Thoracic aorta (tissue), 2 donors: Measurements from ENCODE around the gene LCN10. TPM values are rescaled to one million over a fixed set of nuclear protein-coding genes. Genes with fewer than 3 reads are reported as not detected.

ENCODE experiments used
- ATAC-seq: fragments of 150-250 bp; one replicate; pipeline ENCODE4 v1.8.0; 2017; ENCODE audit warnings: low read depth; ENCODE audit not compliant: insufficient number of reproducible peaks, low FRiP score
- DNase-seq: peaks from one replicate; pipeline ENCODE4 v3.0.0-alpha.2; 2020; ENCODE audit warnings: low spot score
- H3K27ac ChIP-seq, 2 donors: fragments of 200-600 bp; sonication (generic); 1 replicate in 1 of 2; 2 replicates in 1 of 2; pipeline ENCODE4 v1.5.1; 2016; ENCODE audit warnings: mild to moderate bottlenecking in 2 of 2, moderate library complexity in 2 of 2
- H3K27me3 ChIP-seq: fragments of 200-600 bp; sonication (generic); replicated peaks from 2 replicates; pipeline ENCODE4 v1.6.0; 2016; ENCODE audit warnings: mild to moderate bottlenecking; ENCODE audit not compliant: insufficient read depth
- H3K36me3 ChIP-seq: fragments of 200-600 bp; sonication (generic); one replicate; pipeline ENCODE4 v1.5.1; 2016
- H3K4me1 ChIP-seq, 2 donors: fragments of 200-600 bp; sonication (generic); 1 replicate in 1 of 2; 2 replicates in 1 of 2; pipeline versions ENCODE4 v1.5.1 to v1.6.0; 2016; ENCODE audit warnings: low read depth in 2 of 2, mild to moderate bottlenecking in 1 of 2; ENCODE audit not compliant: control insufficient read depth in 1 of 2
- H3K4me3 ChIP-seq: fragments of 200-600 bp; sonication (generic); 2 replicates; pipeline ENCODE4 v1.5.1; 2016; ENCODE audit warnings: mild to moderate bottlenecking
- H3K9me3 ChIP-seq: fragments of 200-600 bp; sonication (generic); 2 replicates; pipeline ENCODE4 v1.5.1; 2016
- total RNA-seq, 2 donors: library from RNA; depleted of rRNA; stranded (reverse); fragments of >200 nt; gene quantifications; one replicate each; pipeline versions ENCODE4 v1.1.0 to v1.2.3, GENCODE V29; 2016
- TF ChIP-seq, protein P1 (sequence below): fragments of 200-600 bp; sonication (generic); IDR thresholded peaks from one replicate; pipeline ENCODE4 v1.5.1; 2019; ENCODE audit warnings: antibody characterized with exemption

LCN10 gene
- total RNA-seq, 2 donors from 2014 or later: 3.1 to 9.4 TPM

DNA sequence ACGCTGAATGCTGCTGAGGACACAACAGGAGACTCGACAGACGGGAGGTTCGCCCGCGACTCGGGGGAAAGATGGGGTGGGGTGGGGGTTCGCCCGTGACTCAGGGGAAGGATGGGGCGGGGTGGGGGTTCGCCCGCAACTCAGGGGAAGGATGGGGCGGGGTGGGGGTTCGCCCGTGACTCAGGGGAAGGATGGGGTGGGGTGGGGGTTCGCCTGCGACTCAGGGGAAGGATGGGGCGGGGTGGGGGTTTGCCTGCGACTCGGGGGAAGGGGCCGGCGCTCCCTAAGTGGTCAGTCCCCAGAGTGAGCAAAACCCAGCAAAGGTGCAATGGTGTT is 3.4 kb upstream of the LCN10 start:
- no peak overlapping the region for H3K27ac ChIP-seq
- TF ChIP-seq, protein P1, sequence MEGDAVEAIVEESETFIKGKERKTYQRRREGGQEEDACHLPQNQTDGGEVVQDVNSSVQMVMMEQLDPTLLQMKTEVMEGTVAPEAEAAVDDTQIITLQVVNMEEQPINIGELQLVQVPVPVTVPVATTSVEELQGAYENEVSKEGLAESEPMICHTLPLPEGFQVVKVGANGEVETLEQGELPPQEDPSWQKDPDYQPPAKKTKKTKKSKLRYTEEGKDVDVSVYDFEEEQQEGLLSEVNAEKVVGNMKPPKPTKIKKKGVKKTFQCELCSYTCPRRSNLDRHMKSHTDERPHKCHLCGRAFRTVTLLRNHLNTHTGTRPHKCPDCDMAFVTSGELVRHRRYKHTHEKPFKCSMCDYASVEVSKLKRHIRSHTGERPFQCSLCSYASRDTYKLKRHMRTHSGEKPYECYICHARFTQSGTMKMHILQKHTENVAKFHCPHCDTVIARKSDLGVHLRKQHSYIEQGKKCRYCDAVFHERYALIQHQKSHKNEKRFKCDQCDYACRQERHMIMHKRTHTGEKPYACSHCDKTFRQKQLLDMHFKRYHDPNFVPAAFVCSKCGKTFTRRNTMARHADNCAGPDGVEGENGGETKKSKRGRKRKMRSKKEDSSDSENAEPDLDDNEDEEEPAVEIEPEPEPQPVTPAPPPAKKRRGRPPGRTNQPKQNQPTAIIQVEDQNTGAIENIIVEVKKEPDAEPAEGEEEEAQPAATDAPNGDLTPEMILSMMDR: no peak
- peaks cover 0 to 10% of the 10 kb centered on the region in 2 donors for H3K4me1 ChIP-seq
- ATAC-seq (no peak), DNase-seq (no peak)
- H3K9me3 ChIP-seq: no peaks in the 10 kb centered on the region
- H3K36me3 ChIP-seq: no peaks in the 10 kb centered on the region
- H3K4me3 ChIP-seq: no peak overlapping the region
- H3K27me3 ChIP-seq: no peaks in the 10 kb centered on the region

DNA sequence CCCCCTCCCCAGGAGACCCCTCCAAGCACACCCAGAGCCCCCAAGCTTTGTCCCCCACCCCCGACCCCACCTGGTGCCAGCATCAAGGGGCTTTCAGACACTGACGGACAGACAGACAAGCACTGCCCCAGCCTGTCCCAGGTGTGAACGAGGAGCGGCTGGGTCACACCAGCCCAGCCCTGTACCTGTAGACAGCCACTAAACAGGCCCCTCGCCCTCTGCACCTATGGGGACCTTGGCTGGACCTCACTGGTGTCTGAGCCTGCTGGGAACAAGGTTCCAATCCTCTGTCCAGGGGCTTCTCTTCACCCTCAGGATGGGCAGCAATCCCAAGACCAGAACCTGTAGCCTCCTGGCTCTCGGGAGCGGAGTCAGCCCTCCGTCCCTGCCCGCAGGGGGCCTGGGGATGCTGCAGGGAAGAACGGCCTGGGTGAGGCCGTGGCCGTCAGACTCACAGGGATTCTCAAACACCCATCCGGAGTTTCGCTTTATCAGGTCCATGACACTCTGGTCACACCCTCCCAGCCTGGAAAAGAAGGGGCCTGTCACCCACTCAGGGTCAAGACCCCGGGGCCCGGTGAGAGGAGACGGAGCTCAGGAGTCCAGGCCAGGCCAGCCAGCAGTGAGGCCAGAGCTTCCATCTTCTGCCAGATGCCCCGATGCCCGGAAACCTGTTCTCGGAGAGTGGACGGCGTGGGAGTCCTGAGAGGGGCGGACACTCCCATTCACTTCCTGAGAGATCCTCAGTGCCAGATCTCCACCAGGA is 2.8 kb upstream of the LCN10 start:
- H3K27me3 ChIP-seq: peaks cover under 1% of the 10 kb centered on the region
- H3K4me1 ChIP-seq: peaks cover 0 to 10% of the 10 kb centered on the region in 2 donors
- H3K27ac ChIP-seq: no peak overlapping the region
- TF ChIP-seq, protein P1: no peak
- no peaks in the 10 kb centered on the region for H3K36me3 ChIP-seq
- no peaks in the 10 kb centered on the region for H3K9me3 ChIP-seq
- no peak for DNase-seq
- ATAC-seq: no peak
- no peak overlapping the region for H3K4me3 ChIP-seq

DNA sequence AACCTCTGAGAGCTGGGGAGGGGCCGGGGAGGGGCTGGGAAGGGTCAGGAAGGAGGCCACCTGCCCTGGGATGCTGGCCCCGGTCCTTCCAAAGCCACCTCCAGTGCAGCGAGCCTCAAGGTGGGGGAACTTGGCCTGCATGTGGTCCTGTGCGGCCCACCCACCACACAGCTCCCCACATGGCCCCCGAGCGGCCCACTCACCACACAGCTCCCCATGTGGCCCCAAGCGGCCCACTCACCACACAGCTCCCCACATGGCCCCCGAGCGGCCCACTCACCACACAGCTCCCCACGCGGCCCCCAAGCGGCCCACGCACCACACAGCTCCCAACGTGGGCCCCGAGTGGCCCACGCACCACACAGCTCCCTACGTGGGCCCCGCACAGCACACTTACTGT is 2.0 kb upstream of the LCN10 start:
- Histone ChIP-seq H3K27me3 (peaks cover 3% of the 10 kb centered on the region), H3K36me3 (no peaks in the 10 kb centered on the region), H3K9me3 (no peaks in the 10 kb centered on the region), H3K4me3 (no peak overlapping the region), H3K4me1 (peaks cover 0 to 10% of the 10 kb centered on the region in 2 donors), H3K27ac (no peak overlapping the region)
- TF ChIP-seq, protein P1: no peak
- no peak for DNase-seq
- ATAC-seq: no peak

DNA sequence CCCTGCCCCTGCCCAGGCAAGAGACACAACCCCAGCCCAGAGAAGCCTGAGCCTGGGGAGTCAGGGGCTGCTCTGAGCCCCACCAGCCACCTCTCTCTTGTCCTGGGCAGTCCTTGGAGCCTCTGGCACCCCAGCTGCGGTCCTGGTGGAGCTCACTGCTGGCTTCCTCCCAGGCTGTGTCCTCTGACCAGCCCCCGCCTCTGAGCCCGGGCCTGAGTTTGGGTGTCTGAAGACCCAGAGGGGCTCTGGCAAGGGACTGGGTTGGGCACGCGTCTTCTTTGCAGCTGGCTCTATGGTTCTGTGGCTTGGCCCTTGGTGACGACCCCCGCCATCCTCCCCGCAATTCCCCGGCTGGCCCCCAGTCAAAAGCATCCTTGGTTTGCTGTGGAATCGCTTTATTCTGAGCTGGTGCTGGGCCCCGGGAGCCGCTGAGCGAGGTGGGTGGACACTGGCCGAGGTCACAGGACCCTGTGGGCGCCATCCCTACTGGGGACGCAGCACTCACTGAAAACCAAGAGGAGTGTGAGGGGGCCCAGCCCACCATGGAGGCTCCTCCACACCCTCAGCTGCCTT is 985 bp upstream of the LCN10 start:
- Histone ChIP-seq H3K36me3 (no peaks in the 10 kb centered on the region), H3K27ac (no peak overlapping the region), H3K4me3 (no peak overlapping the region), H3K27me3 (peaks cover 3% of the 10 kb centered on the region), H3K4me1 (peaks cover 0 to 10% of the 10 kb centered on the region in 2 donors), H3K9me3 (no peaks in the 10 kb centered on the region)
- TF ChIP-seq, protein P1: no peak
- DNase-seq (no peak), ATAC-seq (no peak)

DNA sequence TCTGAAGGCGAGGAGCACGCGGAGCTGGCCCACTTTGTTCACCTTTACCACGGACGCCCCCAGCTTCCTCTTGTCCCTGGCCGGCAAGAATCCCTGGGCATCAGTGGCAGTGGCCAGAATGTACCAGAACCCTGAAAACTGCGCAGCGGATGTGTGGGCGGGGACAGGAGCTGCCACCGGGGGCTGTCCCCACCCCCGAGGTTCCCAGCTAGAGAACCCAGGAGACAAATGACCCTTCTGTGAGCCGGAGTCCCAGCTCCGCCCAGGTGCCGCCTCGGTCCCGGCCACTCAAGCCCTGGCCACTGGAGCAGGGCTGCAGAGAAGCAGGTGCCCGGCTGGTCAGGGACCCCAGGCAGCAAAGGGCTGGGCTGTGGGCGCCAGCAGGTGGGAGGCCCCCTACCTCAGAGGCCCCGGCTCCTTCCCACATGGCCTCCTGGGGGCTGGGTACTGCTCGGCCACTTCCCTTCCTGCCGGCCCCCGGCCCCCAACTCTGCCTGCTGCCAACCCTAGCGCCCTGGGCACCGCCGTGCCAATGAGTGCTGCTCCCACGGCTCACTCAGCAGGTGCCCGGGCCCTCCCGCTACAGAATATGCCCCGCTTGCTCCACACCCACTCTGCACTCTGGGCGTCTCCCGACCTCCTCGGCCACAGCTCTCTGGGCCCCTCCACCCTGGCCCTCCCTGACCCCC is 713 bp downstream of the LCN10 start:
- H3K27ac ChIP-seq: no peak overlapping the region
- TF ChIP-seq, protein P1: no peak
- H3K4me3 ChIP-seq: no peak overlapping the region
- ATAC-seq: no peak
- no peak for DNase-seq
- peaks cover 0 to 10% of the 10 kb centered on the region in 2 donors for H3K4me1 ChIP-seq
- peaks cover 3% of the 10 kb centered on the region for H3K27me3 ChIP-seq
- no peaks in the 10 kb centered on the region for H3K36me3 ChIP-seq
- H3K9me3 ChIP-seq: no peaks in the 10 kb centered on the region
